ENCODE measurements around the gene NANP. TPM values are rescaled to one million over a fixed set of nuclear protein-coding genes. Genes with fewer than 3 reads are reported as not detected.

Gene NANP
- polyA plus RNA-seq, 2 of the 4 experiments (the other 2 are of a cell fraction): 11.2 to 11.4 TPM

DNA sequence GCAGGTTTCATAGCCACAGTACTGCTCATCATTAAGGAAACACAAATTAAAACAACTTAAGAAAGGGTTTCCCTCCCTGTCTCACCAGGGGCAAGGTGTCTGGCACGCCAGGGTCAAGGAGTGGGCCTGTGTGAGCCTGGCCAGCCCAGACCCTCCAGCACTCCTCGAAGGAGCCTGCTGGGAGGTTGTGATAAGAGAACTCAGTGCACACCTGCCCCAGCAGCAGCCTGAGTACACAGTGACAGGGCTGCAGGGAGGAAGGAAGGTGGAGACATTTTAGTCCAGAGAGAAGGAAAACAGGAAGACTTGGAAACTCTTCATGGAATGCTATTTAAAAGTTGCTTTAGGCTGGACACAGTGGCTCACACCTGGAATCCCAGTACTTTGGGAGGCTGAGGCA, 52.6 kb downstream of the NANP start:
- POLR2A ChIA-PET: interaction anchor here (0.7 kb wide), 1 partner anchor 141 kb away, joined by 3 read pairs; no protein-coding TSS in a partner anchor
- Histone ChIP-seq H3K4me3 (no peak overlapping the region), H3K4me2 (no peak overlapping the region), H3K4me1 (0 out of 3 replicates have a peak, but pooled peaks cover 10% of the 10 kb centered on the region), H3K9me3 (no peaks in the 10 kb centered on the region), H3K27ac (no peak overlapping the region)
- TF ChIP-seq ESRRA (IDR thresholded peaks at IDR 0.05; ENCODE audit: borderline replicate concordance, low read length) (no peak), CEBPB (IDR thresholded peaks at IDR 0.05) (no peak)
- WGBS (ENCODE audit: missing lambda C conversion rate): 85% methylated on average over 2 of the region's 2 CpGs
- ATAC-seq (peak in 1 of 2 experiments; percentile 46; a peak in 2 of 6 replicates), DNase-seq (ENCODE audit: low read depth in 1 of 2, low spot score in 1 of 2) (no peak), FAIRE-seq (no peak)
- CTCF ChIA-PET: interaction anchor here (0.5 kb wide), 1 partner anchor 32 kb away, joined by 3 read pairs; no protein-coding TSS in a partner anchor

- DNase-seq (ENCODE audit: low read depth in 1 of 2, low spot score in 1 of 2) (no peak), FAIRE-seq (no peak), ATAC-seq (no peak)
- ChIA-PET POLR2A (no interaction called here), CTCF (interaction anchor here (0.8 to 1.2 kb wide), 3 partner anchors 14 to 25 kb away, joined by 3 to 6 read pairs (median 3); no protein-coding TSS in a partner anchor)
- Histone ChIP-seq H3K9me3 (no peaks in the 10 kb centered on the region), H3K4me2 (no peak overlapping the region), H3K4me1 (peaks cover 19% of the 10 kb centered on the region; the same call in 2 of the 3 replicates), H3K4me3 (no peak overlapping the region), H3K27ac (no peak overlapping the region)
- no peak for TF ChIP-seq HMGXB4 (CRISPR knock-in tag; IDR thresholded peaks at IDR 0.05; ENCODE audit: borderline replicate concordance)
- TF ChIP-seq NPAS2 (CRISPR knock-in tag; IDR thresholded peaks at IDR 0.05; ENCODE audit: borderline replicate concordance): no peak
- TF ChIP-seq ZSCAN20 (CRISPR knock-in tag; IDR thresholded peaks at IDR 0.05): no peak
- TF ChIP-seq BHLHE40 (IDR thresholded peaks at IDR 0.05; ENCODE audit: low read depth, low read length): no peak
- no peak for TF ChIP-seq SMC3 (IDR thresholded peaks at IDR 0.05)
- no peak for TF ChIP-seq TFCP2L1 (CRISPR knock-in tag; IDR thresholded peaks at IDR 0.05)
- TF ChIP-seq RCOR1 (IDR thresholded peaks at IDR 0.05; ENCODE audit: low read depth, low read length): no peak
- TF ChIP-seq ZNF302 (CRISPR knock-in tag; IDR thresholded peaks at IDR 0.05): no peak
- TF ChIP-seq CTCF (IDR thresholded peaks at IDR 0.05): no peak
- TF ChIP-seq FOSL2 (IDR thresholded peaks at IDR 0.05): no peak
- TF ChIP-seq FOSL2 (CRISPR knock-in tag; IDR thresholded peaks at IDR 0.05): no peak
- no peak for TF ChIP-seq GATA3 (IDR thresholded peaks at IDR 0.05; ENCODE audit: borderline replicate concordance)
- no peak for TF ChIP-seq CBX2 (IDR thresholded peaks at IDR 0.05; ENCODE audit: borderline replicate concordance, low read depth)
- no peak for TF ChIP-seq NR3C1 (IDR thresholded peaks at IDR 0.05)
- TF ChIP-seq ZFP36 (IDR thresholded peaks at IDR 0.05; ENCODE audit: borderline replicate concordance, partially characterized antibody): no peak
- TF ChIP-seq, protein P1, sequence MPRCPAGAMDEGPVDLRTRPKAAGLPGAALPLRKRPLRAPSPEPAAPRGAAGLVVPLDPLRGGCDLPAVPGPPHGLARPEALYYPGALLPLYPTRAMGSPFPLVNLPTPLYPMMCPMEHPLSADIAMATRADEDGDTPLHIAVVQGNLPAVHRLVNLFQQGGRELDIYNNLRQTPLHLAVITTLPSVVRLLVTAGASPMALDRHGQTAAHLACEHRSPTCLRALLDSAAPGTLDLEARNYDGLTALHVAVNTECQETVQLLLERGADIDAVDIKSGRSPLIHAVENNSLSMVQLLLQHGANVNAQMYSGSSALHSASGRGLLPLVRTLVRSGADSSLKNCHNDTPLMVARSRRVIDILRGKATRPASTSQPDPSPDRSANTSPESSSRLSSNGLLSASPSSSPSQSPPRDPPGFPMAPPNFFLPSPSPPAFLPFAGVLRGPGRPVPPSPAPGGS (IDR thresholded peaks at IDR 0.05): no peak
- TF ChIP-seq, protein P2, sequence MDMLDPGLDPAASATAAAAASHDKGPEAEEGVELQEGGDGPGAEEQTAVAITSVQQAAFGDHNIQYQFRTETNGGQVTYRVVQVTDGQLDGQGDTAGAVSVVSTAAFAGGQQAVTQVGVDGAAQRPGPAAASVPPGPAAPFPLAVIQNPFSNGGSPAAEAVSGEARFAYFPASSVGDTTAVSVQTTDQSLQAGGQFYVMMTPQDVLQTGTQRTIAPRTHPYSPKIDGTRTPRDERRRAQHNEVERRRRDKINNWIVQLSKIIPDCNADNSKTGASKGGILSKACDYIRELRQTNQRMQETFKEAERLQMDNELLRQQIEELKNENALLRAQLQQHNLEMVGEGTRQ (IDR thresholded peaks at IDR 0.05): no peak
- no peak for TF ChIP-seq EHF (CRISPR knock-in tag; IDR thresholded peaks at IDR 0.05)
- WGBS (ENCODE audit: missing lambda C conversion rate): 92% methylated on average over 7 of the region's 7 CpGs
Measured at GRCh38 chr20:25570148-25570530, 53.7 kb downstream of the NANP start.
